ENCODE data around the gene ADGRL2.

The ADGRL2 gene

DNA sequence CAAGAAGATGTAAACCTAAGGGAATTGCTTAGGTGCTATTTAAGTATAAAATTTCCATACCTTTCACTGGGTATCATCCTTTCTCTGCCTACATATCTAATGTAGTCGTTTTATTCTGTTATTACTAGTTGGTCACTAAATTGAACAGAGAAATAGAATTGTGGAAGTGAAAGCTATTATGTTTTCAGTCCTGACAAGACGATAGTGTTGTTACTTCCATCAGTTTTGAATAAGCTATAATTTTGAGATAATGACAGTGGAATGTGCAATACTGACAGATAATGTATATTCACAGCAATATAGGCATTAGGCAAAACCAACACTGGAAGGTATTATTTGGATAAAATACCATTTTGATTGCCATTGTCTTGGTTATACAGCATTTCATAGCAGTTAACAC lies 181.8 kb downstream of the ADGRL2 start:
- no peak for DNase-seq (ENCODE audit: low read depth in 2 of 2)

DNA sequence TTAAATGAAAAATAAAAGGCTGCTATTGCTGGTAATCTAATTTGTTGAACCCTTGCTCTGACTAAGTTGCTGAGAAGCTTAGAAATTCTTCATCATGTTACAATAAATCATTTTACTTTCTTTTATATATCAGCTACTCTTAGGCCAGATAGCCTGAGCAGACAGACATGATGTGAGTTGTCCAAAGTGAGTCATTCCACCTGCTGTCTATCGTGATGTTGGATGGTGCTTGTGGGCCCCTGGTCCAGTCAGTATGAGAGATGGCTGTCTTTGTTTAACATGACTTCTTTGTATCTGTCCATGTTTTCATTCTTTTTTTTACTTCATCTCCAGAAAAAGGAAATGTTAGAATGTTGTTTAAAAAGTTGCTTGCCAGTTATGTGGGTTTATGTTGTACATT lies 188.8 kb downstream of the ADGRL2 start:
- no peak for DNase-seq (ENCODE audit: low read depth in 2 of 2)

DNA sequence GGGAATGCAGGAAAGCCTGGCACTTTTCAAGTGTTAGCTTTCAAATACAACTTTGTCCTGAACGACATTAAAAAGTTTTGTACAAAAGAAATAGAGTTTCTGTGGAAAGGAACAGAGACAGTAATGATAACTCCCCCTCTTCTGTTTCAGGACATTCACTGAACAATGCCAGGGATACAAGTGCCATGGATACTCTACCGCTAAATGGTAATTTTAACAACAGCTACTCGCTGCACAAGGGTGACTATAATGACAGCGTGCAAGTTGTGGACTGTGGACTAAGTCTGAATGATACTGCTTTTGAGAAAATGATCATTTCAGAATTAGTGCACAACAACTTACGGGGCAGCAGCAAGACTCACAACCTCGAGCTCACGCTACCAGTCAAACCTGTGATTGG lies 189.5 kb downstream of the ADGRL2 start:
- no peak for DNase-seq (ENCODE audit: low read depth in 2 of 2)

DNA sequence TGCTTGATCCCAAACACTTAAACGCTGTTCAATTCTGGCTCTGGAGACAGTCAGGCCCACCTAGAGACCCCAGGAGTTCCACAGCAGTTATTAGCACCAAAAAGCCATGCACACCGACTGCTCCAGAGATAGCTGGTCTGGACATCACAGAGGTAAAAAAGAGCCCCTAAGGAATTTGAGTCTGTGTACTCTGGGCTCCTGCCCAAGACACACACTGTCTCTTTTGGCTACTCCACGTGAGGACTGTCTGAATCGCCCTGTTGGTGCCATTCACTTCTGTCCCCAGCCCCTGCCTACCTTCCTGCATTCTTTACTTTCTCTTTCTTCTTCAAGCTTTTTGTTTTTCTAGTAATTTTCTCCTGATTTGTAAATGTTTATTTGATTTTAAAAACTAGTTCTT lies 197.4 kb downstream of the ADGRL2 start:
- DNase-seq (ENCODE audit: low read depth in 2 of 2), result no peak

DNA sequence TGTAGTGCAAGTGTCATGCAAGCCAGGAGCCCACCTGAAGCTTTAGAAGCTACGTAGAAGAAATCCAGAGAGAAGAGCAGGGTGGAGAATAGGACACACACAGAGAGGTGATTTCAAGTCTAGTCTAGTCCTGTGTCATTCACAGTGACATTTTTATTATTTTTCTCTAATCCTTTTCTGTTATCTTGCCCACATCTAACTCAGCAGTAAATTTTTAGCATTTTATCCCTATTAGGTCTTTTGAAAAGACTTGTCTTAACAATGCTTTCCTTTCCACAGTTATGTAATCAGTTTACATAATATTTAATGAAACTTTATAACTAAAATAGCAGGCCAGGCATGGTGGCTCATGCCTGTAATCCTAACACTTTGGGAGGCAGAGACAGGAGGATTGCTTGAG lies 198.6 kb downstream of the ADGRL2 start:
- DNase-seq (ENCODE audit: low read depth in 2 of 2), result no peak

DNA sequence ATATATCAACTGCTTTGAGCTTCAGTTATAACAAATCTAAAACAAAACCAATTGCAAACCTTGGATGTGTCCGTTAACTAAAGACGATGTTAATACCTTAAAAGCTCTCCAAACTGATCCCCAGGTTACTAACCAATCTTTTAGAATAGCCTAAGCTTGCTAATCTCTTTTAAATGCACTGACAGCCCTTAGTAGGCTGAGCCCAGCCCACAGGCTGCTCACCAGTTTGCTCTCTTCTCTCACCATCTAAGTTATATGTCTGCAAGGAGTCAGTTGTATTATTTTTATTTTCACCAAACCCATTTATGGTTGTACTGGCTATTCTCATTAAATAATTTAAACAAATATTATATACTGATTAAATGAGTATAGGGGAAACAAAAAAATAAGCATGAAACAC lies 199.5 kb downstream of the ADGRL2 start:
- DNase-seq (ENCODE audit: low read depth in 2 of 2), result no peak

DNA sequence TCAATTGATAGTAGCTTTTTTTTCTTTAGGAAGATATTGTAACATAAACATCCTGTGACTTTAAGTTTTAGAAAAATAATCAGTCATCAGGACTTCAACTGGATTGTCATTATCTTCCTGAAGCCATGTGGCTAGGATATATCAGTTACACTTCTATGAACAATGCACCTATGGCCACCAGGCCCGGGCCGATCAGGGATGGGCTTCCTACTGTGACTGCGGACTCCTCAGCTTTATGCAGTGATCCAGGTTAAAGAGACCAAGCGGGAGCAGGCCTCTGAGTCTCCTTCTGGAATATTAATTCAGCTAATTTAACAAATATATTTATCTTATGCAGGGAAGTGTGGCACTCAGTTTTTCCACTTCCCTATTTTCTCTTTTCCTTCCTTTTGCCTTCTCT lies 200.6 kb downstream of the ADGRL2 start:
- DNase-seq (ENCODE audit: low read depth in 2 of 2), result no peak

DNA sequence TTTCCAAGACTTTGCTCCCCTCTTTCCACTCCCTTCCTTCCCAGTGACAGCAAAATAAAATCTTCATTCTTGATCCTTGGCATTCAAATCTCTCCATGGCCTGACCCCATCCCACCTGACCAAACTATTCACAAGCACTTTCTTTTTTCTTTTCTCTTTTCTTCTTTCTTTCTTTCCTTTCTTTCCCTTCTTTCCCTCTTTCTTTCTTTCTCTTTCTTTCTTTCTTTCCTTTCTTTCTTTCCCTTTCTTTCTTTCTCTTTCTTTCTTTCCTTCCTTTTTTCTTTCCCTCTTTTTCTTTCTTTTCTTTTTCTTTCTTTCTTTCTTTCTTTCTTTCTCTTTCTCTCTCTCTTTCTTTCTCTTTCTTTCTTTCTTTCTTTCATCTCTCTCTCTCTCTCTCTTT lies 207.1 kb downstream of the ADGRL2 start:
- no peak for DNase-seq (ENCODE audit: low read depth in 2 of 2)

DNA sequence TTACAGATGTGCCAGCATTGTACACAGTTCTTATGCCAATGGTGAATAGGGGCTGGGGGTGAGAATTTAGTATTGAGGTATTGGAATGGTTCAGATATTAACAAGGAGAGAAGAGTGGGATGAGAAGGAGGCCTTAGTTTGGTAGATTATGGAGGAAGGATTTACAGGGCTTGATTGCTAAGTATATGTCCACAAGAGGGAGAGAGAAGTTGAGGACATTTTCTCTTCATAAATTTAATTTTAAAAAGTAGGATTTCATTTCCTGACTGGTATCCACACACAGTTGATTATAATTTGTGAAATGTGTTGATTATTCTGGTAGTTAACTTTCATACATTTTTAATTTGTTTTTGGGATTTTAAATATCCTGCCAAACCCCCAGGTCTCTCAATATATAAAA lies 213.0 kb downstream of the ADGRL2 start:
- no peak for DNase-seq (ENCODE audit: low read depth in 2 of 2)

DNA sequence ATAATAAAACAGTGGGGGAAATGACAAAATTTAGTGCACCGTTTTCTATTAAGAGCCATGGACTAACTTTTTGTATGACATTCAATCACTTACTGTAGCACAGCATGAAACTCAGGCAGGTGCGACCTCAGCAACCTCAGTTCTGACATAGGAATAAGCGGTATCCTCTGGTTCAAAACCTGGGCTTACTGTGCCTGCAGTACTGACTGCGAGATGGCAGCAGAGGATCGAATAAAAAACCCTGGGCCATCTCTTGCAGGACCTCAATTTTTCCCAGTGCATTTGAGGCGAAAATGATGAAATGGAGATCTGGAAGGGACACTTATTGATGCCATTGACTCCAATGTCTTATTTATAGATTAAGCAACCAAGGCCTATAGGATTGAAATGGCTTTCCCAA lies 214.7 kb downstream of the ADGRL2 start:
- DNase-seq (ENCODE audit: low read depth in 2 of 2), result no peak

DNA sequence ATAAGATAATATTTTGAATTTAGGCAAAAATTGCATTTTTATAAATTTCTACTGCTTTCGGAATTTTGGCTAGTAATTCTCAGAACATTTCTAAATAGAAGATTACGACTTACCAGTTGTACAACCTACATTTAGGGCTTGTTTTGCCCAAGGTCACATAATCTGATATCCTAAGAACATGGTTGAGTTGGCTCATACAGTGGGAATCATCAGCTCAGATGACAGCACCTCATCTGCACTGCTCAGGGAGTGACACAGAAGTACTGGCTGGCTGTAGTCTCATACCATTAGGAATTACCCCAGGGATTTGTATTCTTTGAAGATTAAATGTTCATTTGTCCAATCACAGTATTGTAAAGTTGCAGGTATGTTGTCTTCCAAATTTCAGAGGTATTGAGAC lies 217.6 kb downstream of the ADGRL2 start:
- no peak for DNase-seq (ENCODE audit: low read depth in 2 of 2)

DNA sequence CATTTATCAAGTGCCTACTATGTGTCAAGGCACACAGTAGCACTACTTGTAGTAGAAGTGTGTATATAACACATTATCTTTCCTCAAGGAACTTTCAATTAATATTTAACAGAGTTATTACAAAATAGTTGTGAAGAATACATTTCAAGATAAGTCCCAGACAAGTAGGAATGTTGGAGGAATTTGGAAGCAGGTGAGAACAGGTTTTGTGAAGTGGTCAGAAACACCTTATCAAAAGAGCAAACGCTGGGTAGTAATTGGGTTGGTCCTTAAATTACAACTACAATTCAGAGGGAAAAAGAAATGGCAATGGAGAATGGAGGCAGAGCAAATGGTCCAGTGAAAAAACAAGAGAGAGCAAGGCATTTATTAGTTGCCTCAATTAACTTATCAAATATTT lies 218.8 kb downstream of the ADGRL2 start:
- DNase-seq (ENCODE audit: low read depth in 2 of 2), result no peak

DNA sequence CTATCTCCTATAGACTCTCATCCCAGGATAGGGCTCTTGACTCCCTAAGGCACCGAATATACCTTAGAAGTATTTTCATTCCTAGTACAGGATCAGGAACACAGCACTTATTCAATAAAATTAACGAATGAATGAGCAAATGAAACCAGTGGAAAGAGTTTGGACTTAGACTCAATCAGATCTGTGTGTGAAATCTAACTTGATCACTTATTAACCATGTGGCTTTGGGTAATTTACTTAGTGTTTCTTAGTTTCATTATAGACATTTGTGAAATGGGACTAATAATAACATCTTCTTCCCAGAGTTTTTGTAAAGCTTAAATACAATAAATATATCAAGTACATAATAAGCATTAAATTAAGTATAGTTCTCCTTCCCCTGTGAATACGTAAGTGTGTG lies 230.1 kb downstream of the ADGRL2 start:
- no peak for DNase-seq (ENCODE audit: low read depth in 2 of 2)

DNA sequence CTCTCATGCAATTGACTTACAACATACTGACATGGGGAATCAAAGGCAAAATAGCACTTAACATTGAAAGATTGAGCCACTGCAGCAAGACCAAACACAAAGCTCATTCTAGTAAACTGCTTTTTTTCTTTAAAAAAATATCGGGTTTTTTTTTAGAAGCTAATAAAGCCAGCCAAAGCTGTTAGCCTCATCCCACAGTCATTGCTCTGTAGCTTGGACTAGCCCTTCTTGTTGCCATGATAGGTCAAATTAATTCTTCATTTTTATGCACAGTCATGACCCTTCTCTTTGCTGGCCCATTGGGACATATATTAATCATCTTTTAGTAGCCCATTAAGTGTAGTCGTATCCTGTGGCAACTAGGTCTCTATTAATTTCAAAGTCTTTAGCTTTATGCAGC lies 231.3 kb downstream of the ADGRL2 start:
- no peak for DNase-seq (ENCODE audit: low read depth in 2 of 2)

DNA sequence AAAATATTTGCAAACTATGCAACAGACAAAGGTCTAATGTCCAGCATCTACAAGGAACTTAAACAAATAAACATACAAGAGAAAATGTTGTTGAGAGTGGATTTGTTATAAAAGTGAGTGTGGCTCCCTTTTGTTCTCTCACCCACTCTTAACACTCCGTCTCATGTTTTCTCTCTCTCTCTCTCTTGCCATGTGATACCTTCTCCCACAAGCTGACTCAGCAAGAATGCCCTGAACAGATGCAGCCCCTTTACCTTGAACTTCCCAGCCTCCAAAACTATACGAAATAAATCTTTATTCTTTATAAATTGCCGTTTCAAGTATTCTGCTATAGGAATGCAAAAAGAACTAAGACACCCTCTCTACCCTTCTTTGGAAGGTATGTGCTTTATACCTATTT lies 234.1 kb downstream of the ADGRL2 start:
- no peak for DNase-seq (ENCODE audit: low read depth in 2 of 2)

Data from stimulated activated CD8-positive, alpha-beta memory T cell treated with anti-CD3 and anti-CD28 coated beads, Interleukin-15, amount 100 ng/mL, for 4 hours (primary cell).